Endodermal cell (in vitro differentiated cells): ENCODE results near the gene ADGRF1. TPM values are rescaled to one million over a fixed set of nuclear protein-coding genes. Genes with fewer than 3 reads are reported as not detected.

Source experiments
- DNase-seq: peaks from one replicate; pipeline ENCODE4 v3.0.0-alpha.2; 2017
- H3K27ac ChIP-seq: 2 replicates; pipeline ENCODE4 v1.5.1; 2013; ENCODE audit warnings: mild to moderate bottlenecking, low read depth, low read length, moderate library complexity
- H3K27me3 ChIP-seq: 2 replicates; pipeline ENCODE4 v1.6.1; 2013; ENCODE audit warnings: mild to moderate bottlenecking, low read length, moderate library complexity; ENCODE audit not compliant: insufficient read depth, control insufficient read depth, poor library complexity, severe bottlenecking
- H3K36me3 ChIP-seq: 2 replicates; pipeline ENCODE4 v1.7.0; 2013; ENCODE audit warnings: mild to moderate bottlenecking, low read length, moderate library complexity; ENCODE audit not compliant: control insufficient read depth, insufficient read depth
- H3K4me1 ChIP-seq: one replicate; pipeline ENCODE4 v1.7.0; 2013; ENCODE audit warnings: low read length; ENCODE audit not compliant: control insufficient read depth, insufficient read depth
- H3K4me3 ChIP-seq: 2 replicates; pipeline ENCODE4 v1.5.1; 2013; ENCODE audit warnings: mild to moderate bottlenecking, low read length, moderate library complexity
- H3K9ac ChIP-seq: 2 replicates; pipeline ENCODE4 v1.6.1; 2013; ENCODE audit warnings: mild to moderate bottlenecking, low read length, moderate library complexity; ENCODE audit not compliant: poor library complexity, severe bottlenecking; ENCODE audit errors: extremely low read depth
- H3K9me3 ChIP-seq: 2 replicates; pipeline ENCODE4 v1.6.1; 2013; ENCODE audit warnings: mild to moderate bottlenecking, low read length, moderate library complexity; ENCODE audit not compliant: control insufficient read depth
- H3K27ac Mint-ChIP-seq: 2 replicates; pipeline ENCODE4 v1.8.0; 2020; ENCODE audit warnings: mixed read lengths
- H3K27me3 Mint-ChIP-seq: 2 replicates; pipeline ENCODE4 v1.8.0; 2021; ENCODE audit warnings: mild to moderate bottlenecking, mixed read lengths; ENCODE audit not compliant: insufficient read depth
- H3K36me3 Mint-ChIP-seq: 2 replicates; pipeline ENCODE4 v1.8.0; 2020; ENCODE audit warnings: low read depth, mixed read lengths
- H3K4me1 Mint-ChIP-seq: 2 replicates; pipeline ENCODE4 v1.8.0; 2020; ENCODE audit warnings: mixed read lengths
- H3K4me3 Mint-ChIP-seq: 2 replicates; pipeline ENCODE4 v1.8.0; 2020; ENCODE audit warnings: mild to moderate bottlenecking, moderate library complexity, mixed read lengths
- H3K9me3 Mint-ChIP-seq: 2 replicates; pipeline ENCODE4 v1.8.0; 2020; ENCODE audit warnings: mild to moderate bottlenecking, mixed read lengths
- CTCF ChIP-seq: fragments of 200-600 bp; sonication (generic); conservative IDR thresholded peaks from 2 replicates; pipeline ENCODE4 v1.5.0; 2021; ENCODE audit warnings: antibody characterized with exemption, mild to moderate bottlenecking
- WGBS, 2 experiments: methylation state at CpG; one replicate each; pipeline versions ENCODE4 v1.1.5 to v1.1.7; 2013; ENCODE audit warnings: missing lambda C conversion rate in 2 of 2, mixed read lengths in 1 of 2; ENCODE audit not compliant: insufficient coverage in 1 of 2, insufficient read length in 1 of 2; 5-methylcytosine and 5-hydroxymethylcytosine counted together
- total RNA-seq, 2 donors: library from RNA; stranded (reverse); fragmentation: NEBNext Ultra II Directional in 1 of 2; extraction: Animal tissue kit (Norgen Biotek cat#: 25700) in 1 of 2; gene quantifications; 2 replicates in 1 of 2; 3 replicates in 1 of 2; pipeline ENCODE4 v1.2.1, GENCODE V29; 2021

ADGRF1 gene
- total RNA-seq, 2 donors from 2014 or later = not detected

- Mint-ChIP-seq H3K27me3 (no peaks in the 10 kb centered on the region), H3K4me3 (no peak overlapping the region), H3K36me3 (no peaks in the 10 kb centered on the region), H3K27ac (no peak overlapping the region), H3K4me1 (no peaks in the 10 kb centered on the region), H3K9me3 (no peaks in the 10 kb centered on the region)
- Histone ChIP-seq H3K4me3 (no peak overlapping the region), H3K9me3 (no peaks in the 10 kb centered on the region), H3K27ac (no peak overlapping the region), H3K9ac (no peak overlapping the region), H3K36me3 (no peaks in the 10 kb centered on the region), H3K27me3 (no peaks in the 10 kb centered on the region), H3K4me1 (no peaks in the 10 kb centered on the region)
- DNase-seq = no peak
- no peak for TF ChIP-seq CTCF
- WGBS, 2 experiments = 87% methylated on average over 2 of the region's 2 CpGs; no CpG with 5 or more reads in 1 of the 2 experiments
These were observed 69.1 kb downstream of the ADGRF1 start for GRCh38 chr6:46973029-46973428.

GRCh38 chr6:46972531-46972930 is 69.6 kb downstream of the ADGRF1 start:
- Mint-ChIP-seq H3K27me3 (no peaks in the 10 kb centered on the region), H3K4me3 (no peak overlapping the region), H3K36me3 (no peaks in the 10 kb centered on the region), H3K9me3 (no peaks in the 10 kb centered on the region), H3K27ac (no peak overlapping the region), H3K4me1 (no peaks in the 10 kb centered on the region)
- H3K4me3 ChIP-seq = no peak overlapping the region
- H3K9ac ChIP-seq = no peak overlapping the region
- H3K9me3 ChIP-seq = no peaks in the 10 kb centered on the region
- 38 to 100% methylated on average over 1 of the region's 1 CpG for WGBS, 2 experiments
- H3K4me1 ChIP-seq = no peaks in the 10 kb centered on the region
- DNase-seq = no peak
- H3K27me3 ChIP-seq = no peaks in the 10 kb centered on the region
- H3K36me3 ChIP-seq = no peaks in the 10 kb centered on the region
- H3K27ac ChIP-seq = no peak overlapping the region
- no peak for TF ChIP-seq CTCF

GRCh38 chr6:46969206-46969605 is 72.9 kb downstream of the ADGRF1 start:
- H3K27me3 ChIP-seq = no peaks in the 10 kb centered on the region
- H3K36me3 ChIP-seq = no peaks in the 10 kb centered on the region
- no peak overlapping the region for H3K27ac ChIP-seq
- TF ChIP-seq CTCF = no peak
- no peak overlapping the region for H3K4me3 ChIP-seq
- H3K4me1 Mint-ChIP-seq = no peaks in the 10 kb centered on the region
- H3K27me3 Mint-ChIP-seq = no peaks in the 10 kb centered on the region
- H3K27ac Mint-ChIP-seq = no peak overlapping the region
- H3K4me1 ChIP-seq = no peaks in the 10 kb centered on the region
- no peaks in the 10 kb centered on the region for H3K9me3 ChIP-seq
- no peak overlapping the region for H3K9ac ChIP-seq
- no peak for DNase-seq
- H3K4me3 Mint-ChIP-seq = no peak overlapping the region
- no peaks in the 10 kb centered on the region for H3K36me3 Mint-ChIP-seq
- WGBS, 2 experiments = 83 to 93% methylated on average over 1 of the region's 1 CpG
- no peaks in the 10 kb centered on the region for H3K9me3 Mint-ChIP-seq
